HepG2 (cell line): Measurements from ENCODE around the gene DUS1L. TPM values are rescaled to one million over a fixed set of nuclear protein-coding genes. Genes with fewer than 3 reads are reported as not detected.

Experiments
- HNRNPK ChIP-seq: fragments of 200-400 bp; formaldehyde crosslinking; IDR thresholded peaks from 2 replicates; pipeline ENCODE4 v1.6.1; 2018; ENCODE audit warnings: low read length, low read depth, moderate library complexity, mild to moderate bottlenecking; ENCODE audit not compliant: poor library complexity, severe bottlenecking
- HOXA9 ChIP-seq: sonication (generic); formaldehyde crosslinking; IDR thresholded peaks from 2 replicates; pipeline ENCODE4 v1.8.1; 2022; ENCODE audit warnings: missing genetic modification reagents, mild to moderate bottlenecking, moderate library complexity, borderline replicate concordance
- KDM3A ChIP-seq: IDR thresholded peaks from 2 replicates; pipeline ENCODE4 v1.6.1; 2018; ENCODE audit warnings: low read depth, missing compliant biosample characterization
- MEIS1 ChIP-seq: sonication (generic); formaldehyde crosslinking; IDR thresholded peaks from 2 replicates; pipeline ENCODE4 v1.9.0; 2021; ENCODE audit warnings: mild to moderate bottlenecking, missing genetic modification reagents, moderate library complexity, borderline replicate concordance
- MNT ChIP-seq: fragments of 450-650 bp; IDR thresholded peaks from 2 replicates; pipeline ENCODE4 v1.6.1; 2016
- MTA1 ChIP-seq: sonication (generic); formaldehyde crosslinking; IDR thresholded peaks from 2 replicates; pipeline ENCODE4 v1.4.0; 2020; ENCODE audit warnings: missing genetic modification reagents, mild to moderate bottlenecking, borderline replicate concordance
- MTF2 ChIP-seq: sonication (generic); formaldehyde crosslinking; IDR thresholded peaks from 2 replicates; pipeline ENCODE4 v1.5.0; 2020; ENCODE audit warnings: missing genetic modification reagents, borderline replicate concordance
- REL ChIP-seq: sonication (generic); formaldehyde crosslinking; conservative IDR thresholded peaks from 2 replicates; pipeline ENCODE4 v1.8.0; 2022; ENCODE audit warnings: mild to moderate bottlenecking, missing genetic modification reagents, moderate library complexity
- TERF1 ChIP-seq: sonication (generic); formaldehyde crosslinking; IDR thresholded peaks from 2 replicates; pipeline ENCODE4 v1.8.0; 2022; ENCODE audit warnings: mild to moderate bottlenecking, missing genetic modification reagents, moderate library complexity
- TRAFD1 ChIP-seq: sonication (generic); formaldehyde crosslinking; IDR thresholded peaks from 2 replicates; pipeline ENCODE4 v1.5.1; 2020; ENCODE audit warnings: missing genetic modification reagents, mild to moderate bottlenecking, borderline replicate concordance
- ZC3H13 ChIP-seq: sonication (generic); formaldehyde crosslinking; IDR thresholded peaks from 2 replicates; pipeline ENCODE4 v1.8.1; 2023; ENCODE audit warnings: mild to moderate bottlenecking, missing genetic modification reagents, moderate library complexity
- ZFP1 ChIP-seq: IDR thresholded peaks from 2 replicates; pipeline ENCODE4 v1.6.1; 2016
- ZNF10 ChIP-seq: sonication (generic); formaldehyde crosslinking; IDR thresholded peaks from 2 replicates; pipeline ENCODE4 v1.4.0; 2020; ENCODE audit warnings: mild to moderate bottlenecking, low read depth, missing genetic modification reagents, borderline replicate concordance
- ZNF12 ChIP-seq: sonication (generic); formaldehyde crosslinking; IDR thresholded peaks from 2 replicates; pipeline ENCODE4 v1.5.0; 2020; ENCODE audit warnings: missing genetic modification reagents
- ZNF30 ChIP-seq: sonication (generic); formaldehyde crosslinking; IDR thresholded peaks from 2 replicates; pipeline ENCODE4 v1.5.0; 2020; ENCODE audit warnings: mild to moderate bottlenecking, missing genetic modification reagents
- ZNF333 ChIP-seq: sonication (generic); formaldehyde crosslinking; IDR thresholded peaks from 2 replicates; pipeline ENCODE4 v1.4.0; 2020; ENCODE audit warnings: mild to moderate bottlenecking, missing genetic modification reagents, borderline replicate concordance
- ZNF414 ChIP-seq: sonication (generic); formaldehyde crosslinking; IDR thresholded peaks from 2 replicates; pipeline ENCODE4 v1.5.0; 2020; ENCODE audit warnings: missing genetic modification reagents
- ZNF574 ChIP-seq: sonication (generic); formaldehyde crosslinking; IDR thresholded peaks from 2 replicates; pipeline ENCODE4 v1.4.0; 2020; ENCODE audit warnings: missing genetic modification reagents
- ZNF704 ChIP-seq: sonication (generic); formaldehyde crosslinking; IDR thresholded peaks from 2 replicates; pipeline ENCODE4 v1.8.1; 2023; ENCODE audit warnings: mild to moderate bottlenecking, inconsistent platforms, moderate library complexity, missing genetic modification reagents, borderline replicate concordance
- ZNF777 ChIP-seq: sonication (generic); formaldehyde crosslinking; IDR thresholded peaks from 2 replicates; pipeline ENCODE4 v1.4.0; 2020; ENCODE audit warnings: missing genetic modification reagents
- ZSCAN31 ChIP-seq: sonication (generic); formaldehyde crosslinking; IDR thresholded peaks from 2 replicates; pipeline ENCODE4 v1.5.0; 2020; ENCODE audit warnings: low read depth, mild to moderate bottlenecking, missing genetic modification reagents
- polyA plus RNA-seq, 8 experiments: library from polyadenylated mRNA; depleted of rRNA in 3 of 8; stranded (reverse) in 7 of 8; unstranded in 1 of 8; fragments of >200 nt; fragmentation: Illumina TruSeq in 4 of 8; extraction: Trizol in 4 of 8; gene quantifications; 2 replicates each; pipeline versions ENCODE4 v1.2.1 to v1.2.3, GENCODE V29; 2011 to 2016; ENCODE audit warnings: low read depth in 4 of 8, missing spikeins in 1 of 8, mixed read lengths in 1 of 8; ENCODE audit not compliant: insufficient read depth in 1 of 8
- total RNA-seq, 5 experiments: library from RNA; depleted of rRNA; stranded (reverse); fragments of >200 nt; fragmentation: Illumina TruSeq; extraction: Trizol; gene quantifications; 2 replicates each; pipeline ENCODE4 v1.2.3, GENCODE V29; 2016; ENCODE audit warnings: low read depth in 1 of 5

Gene DUS1L
- total and polyA plus RNA-seq, 2 of the 13 experiments (the other 11 are each of a cell fraction or from before 2014, with no cell fraction given) = 81.0 to 109 TPM

GRCh38 chr17:82105417-82105881, 39.8 kb upstream of the DUS1L start (continued):
- TF ChIP-seq HNRNPK (no peak), ZNF574 (CRISPR knock-in tag) (no peak), ZNF704 (no peak), ZNF10 (no peak), MTF2 (CRISPR knock-in tag) (0 out of 2 replicates have a peak, but pooled peaks have one; percentile 83), TRAFD1 (CRISPR knock-in tag) (peak; percentile 29; the same call in 1 of the 2 replicates), HOXA9 (no peak), MEIS1 (CRISPR knock-in tag) (no peak), KDM3A (CRISPR knock-in tag) (no peak), REL (CRISPR knock-in tag) (peak; percentile 55; the same call in 1 of the 2 replicates), ZNF414 (peak; percentile 74; the same call in 1 of the 2 replicates), ZFP1 (CRISPR knock-in tag) (no peak), ZNF777 (CRISPR knock-in tag) (no peak), MNT (no peak), ZNF30 (CRISPR knock-in tag) (no peak), ZNF333 (CRISPR knock-in tag) (peak; percentile 5; the same call in 1 of the 2 replicates), MTA1 (CRISPR knock-in tag) (no peak), ZSCAN31 (CRISPR knock-in tag) (no peak), ZC3H13 (CRISPR knock-in tag) (peak; percentile 17; the same call in 1 of the 2 replicates), TERF1 (no peak), ZNF12 (CRISPR knock-in tag) (no peak)
